HG03045 (cell line): ENCODE measurements around the gene CEACAM8.
"Not testable (repeated sequence)": the region's sequence is repeated elsewhere in the genome, so short reads cannot be mapped to it uniquely, and the experiment has no call there.

Experiments
- ATAC-seq: cut with Tn5 transposase; IDR thresholded peaks from one replicate; pipeline ENCODE4 v1.9.1; 2021; ENCODE audit warnings: mild to moderate bottlenecking, moderate library complexity; ENCODE audit not compliant: unreplicated experiment

Gene CEACAM8

GRCh38 chr19:42576241-42576640, 18.5 kb downstream of the CEACAM8 start:
- ATAC-seq = no peak

GRCh38 chr19:42573642-42574041, 21.1 kb downstream of the CEACAM8 start:
- ATAC-seq = no peak

- ATAC-seq = no peak
Observed at GRCh38 chr19:42571116-42571515, 23.6 kb downstream of the CEACAM8 start.

GRCh38 chr19:42569193-42569592, 25.5 kb downstream of the CEACAM8 start:
- no peak for ATAC-seq

- ATAC-seq = no peak
Observed at GRCh38 chr19:42568006-42568405, 26.7 kb downstream of the CEACAM8 start.

- no peak for ATAC-seq
Observed at GRCh38 chr19:42567567-42567966, 27.2 kb downstream of the CEACAM8 start.

- ATAC-seq = no peak
Observed at GRCh38 chr19:42563352-42564210, 31.1 kb downstream of the CEACAM8 start.

- ATAC-seq = no peak
Observed at GRCh38 chr19:42561512-42561911, 33.2 kb downstream of the CEACAM8 start.

- no peak for ATAC-seq
Observed at GRCh38 chr19:42560731-42561130, 34.0 kb downstream of the CEACAM8 start.

- ATAC-seq = no peak
Observed at GRCh38 chr19:42558450-42559150, 36.1 kb downstream of the CEACAM8 start.

- ATAC-seq = not testable (repeated sequence)
Observed at GRCh38 chr19:42557386-42557871, 37.3 kb downstream of the CEACAM8 start.

GRCh38 chr19:42555801-42556200, 38.9 kb downstream of the CEACAM8 start:
- ATAC-seq = no peak

- no peak for ATAC-seq
Observed at GRCh38 chr19:42555317-42555716, 39.4 kb downstream of the CEACAM8 start.

GRCh38 chr19:42554046-42554575, 40.6 kb downstream of the CEACAM8 start:
- no peak for ATAC-seq

- ATAC-seq = no peak
Observed at GRCh38 chr19:42553292-42554045, 41.3 kb downstream of the CEACAM8 start.

- no peak for ATAC-seq
Observed at GRCh38 chr19:42552086-42553065, 42.3 kb downstream of the CEACAM8 start.

- ATAC-seq = not testable (repeated sequence)
Observed at GRCh38 chr19:42550521-42550920, 44.2 kb downstream of the CEACAM8 start.

- ATAC-seq = not testable (repeated sequence)
Observed at GRCh38 chr19:42549067-42549466, 45.7 kb downstream of the CEACAM8 start.

- ATAC-seq = no peak
Observed at GRCh38 chr19:42548552-42548951, 46.2 kb downstream of the CEACAM8 start.

GRCh38 chr19:42547929-42548328, 46.8 kb downstream of the CEACAM8 start:
- no peak for ATAC-seq
